HEK293 (cell line): Measurements from ENCODE around the gene DNAH8.

ENCODE experiments used
- WT1 ChIP-seq: fragments of 450-650 bp; formaldehyde crosslinking; IDR thresholded peaks from 2 replicates; pipeline ENCODE4 v1.5.1; 2016; ENCODE audit warnings: missing biosample characterization, missing genetic modification characterization
- ZFP69B ChIP-seq: fragments of 450-650 bp; formaldehyde crosslinking; IDR thresholded peaks from 2 replicates; pipeline ENCODE4 v1.5.1; 2016; ENCODE audit warnings: missing biosample characterization, missing genetic modification characterization
- ZNF18 ChIP-seq: fragments of 450-650 bp; formaldehyde crosslinking; IDR thresholded peaks from 2 replicates; pipeline ENCODE4 v1.5.1; 2016; ENCODE audit warnings: missing biosample characterization, missing genetic modification characterization
- ZNF239 ChIP-seq: fragments of 450-650 bp; formaldehyde crosslinking; IDR thresholded peaks from 2 replicates; pipeline ENCODE4 v1.5.1; 2016; ENCODE audit warnings: missing biosample characterization, missing genetic modification characterization
- ZNF621 ChIP-seq: fragments of 450-650 bp; formaldehyde crosslinking; IDR thresholded peaks from 2 replicates; pipeline ENCODE4 v1.5.1; 2017; ENCODE audit warnings: missing biosample characterization, missing genetic modification characterization
- TF ChIP-seq, protein P1 (sequence below): fragments of 450-650 bp; formaldehyde crosslinking; IDR thresholded peaks from 2 replicates; pipeline ENCODE4 v1.5.1; 2016; ENCODE audit warnings: missing biosample characterization, missing genetic modification characterization

GRCh38 chr6:39062014-39062740 is 347.1 kb downstream of the DNAH8 start:
- TF ChIP-seq, protein P1, sequence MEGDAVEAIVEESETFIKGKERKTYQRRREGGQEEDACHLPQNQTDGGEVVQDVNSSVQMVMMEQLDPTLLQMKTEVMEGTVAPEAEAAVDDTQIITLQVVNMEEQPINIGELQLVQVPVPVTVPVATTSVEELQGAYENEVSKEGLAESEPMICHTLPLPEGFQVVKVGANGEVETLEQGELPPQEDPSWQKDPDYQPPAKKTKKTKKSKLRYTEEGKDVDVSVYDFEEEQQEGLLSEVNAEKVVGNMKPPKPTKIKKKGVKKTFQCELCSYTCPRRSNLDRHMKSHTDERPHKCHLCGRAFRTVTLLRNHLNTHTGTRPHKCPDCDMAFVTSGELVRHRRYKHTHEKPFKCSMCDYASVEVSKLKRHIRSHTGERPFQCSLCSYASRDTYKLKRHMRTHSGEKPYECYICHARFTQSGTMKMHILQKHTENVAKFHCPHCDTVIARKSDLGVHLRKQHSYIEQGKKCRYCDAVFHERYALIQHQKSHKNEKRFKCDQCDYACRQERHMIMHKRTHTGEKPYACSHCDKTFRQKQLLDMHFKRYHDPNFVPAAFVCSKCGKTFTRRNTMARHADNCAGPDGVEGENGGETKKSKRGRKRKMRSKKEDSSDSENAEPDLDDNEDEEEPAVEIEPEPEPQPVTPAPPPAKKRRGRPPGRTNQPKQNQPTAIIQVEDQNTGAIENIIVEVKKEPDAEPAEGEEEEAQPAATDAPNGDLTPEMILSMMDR (tag by site-specific recombination) = no peak
- TF ChIP-seq ZNF18 (no peak), ZNF239 (no peak), ZFP69B (tag by site-specific recombination) (no peak), ZNF621 (tag by site-specific recombination) (no peak), WT1 (peak; percentile 87)
